H1 (cell line): ENCODE data around the gene NCKIPSD. TPM values are rescaled to one million over a fixed set of nuclear protein-coding genes. Genes with fewer than 3 reads are reported as not detected.

Experiments
- CTCF ChIA-PET: fragments of 300-600 bp; sonication (Branson Sonifier 250); formaldehyde crosslinking; loops from one replicate; lab custom pipeline; 2021; ENCODE audit not compliant: partially characterized antibody; lab: Charles Lee
- POLR2A ChIA-PET: fragments of 300-600 bp; sonication (Branson Sonifier 250); formaldehyde crosslinking; loops from one replicate; lab custom pipeline; 2021; ENCODE audit warnings: inconsistent platforms; ENCODE audit not compliant: partially characterized antibody; lab: Charles Lee
- DNase-seq, 2 experiments: peaks; one replicate each; pipeline versions ENCODE4 v3.0.0 to v3.0.0-alpha.2; 2010 to 2022; ENCODE audit warnings: low spot score in 2 of 2, low read depth in 1 of 2, mixed read lengths in 1 of 2
- FAIRE-seq: peaks from 2 replicates; lab custom pipeline; 2011; peaks lifted over from hg19 to GRCh38; lab: Jason Lieb, UNC
- H2AFZ ChIP-seq: 2 replicates; pipeline ENCODE4 v1.8.1; 2012; ENCODE audit warnings: low read length, inconsistent platforms
- H2AK5ac ChIP-seq: 2 replicates; pipeline ENCODE4 v1.6.1; 2013; ENCODE audit warnings: low read depth, low read length
- H2BK120ac ChIP-seq: replicated peaks from 2 replicates; pipeline ENCODE3; 2013; ENCODE audit warnings: low read depth, low read length, inconsistent platforms
- H2BK12ac ChIP-seq: 2 replicates; pipeline ENCODE4 v1.6.1; 2013; ENCODE audit warnings: low read depth, low read length
- H2BK15ac ChIP-seq: 2 replicates; pipeline ENCODE4 v1.6.1; 2013; ENCODE audit warnings: low read length
- H2BK20ac ChIP-seq: 2 replicates; pipeline ENCODE4 v1.6.1; 2013; ENCODE audit warnings: low read length
- H2BK5ac ChIP-seq: 2 replicates; pipeline ENCODE4 v1.6.1; 2013; ENCODE audit warnings: low read depth, low read length
- H3K14ac ChIP-seq: 2 replicates; pipeline ENCODE4 v1.6.1; 2013; ENCODE audit warnings: inconsistent platforms; ENCODE audit not compliant: insufficient read length
- H3K18ac ChIP-seq: 2 replicates; pipeline ENCODE4 v1.6.1; 2013; ENCODE audit warnings: low read length; ENCODE audit errors: extremely low read depth
- H3K23ac ChIP-seq: 2 replicates; pipeline ENCODE4 v1.6.1; 2013; ENCODE audit warnings: inconsistent platforms; ENCODE audit not compliant: insufficient read length
- H3K23me2 ChIP-seq: 2 replicates; pipeline ENCODE4 v1.6.1; 2013; ENCODE audit warnings: low read depth, low read length
- H3K27ac ChIP-seq: 2 replicates; pipeline ENCODE4 v1.6.1; 2011; ENCODE audit warnings: low read depth, low read length, inconsistent platforms
- H3K27me3 ChIP-seq, 4 experiments: replicated peaks in 1 of 4; 1 replicate in 1 of 4; 2 replicates in 3 of 4; pipeline versions ENCODE4 v1.6.1 to v1.8.1; 2011 to 2013; ENCODE audit warnings: low read length in 3 of 4, mild to moderate bottlenecking in 3 of 4, inconsistent platforms in 2 of 4, mixed read lengths in 2 of 4, moderate library complexity in 1 of 4; ENCODE audit not compliant: control insufficient read depth in 3 of 4, insufficient read depth in 3 of 4; ENCODE audit errors: extremely low read depth in 1 of 4
- H3K36me3 ChIP-seq, 4 experiments: 2 replicates each; pipeline versions ENCODE4 v1.6.1 to v1.8.1; 2011 to 2013; ENCODE audit warnings: mild to moderate bottlenecking in 4 of 4, low read length in 3 of 4, moderate library complexity in 2 of 4, control low read depth in 1 of 4, inconsistent platforms in 1 of 4; ENCODE audit not compliant: insufficient read depth in 4 of 4, control insufficient read depth in 2 of 4
- H3K4ac ChIP-seq: replicated peaks from 2 replicates; pipeline ENCODE3; 2013; ENCODE audit warnings: low read length, low read depth, mixed read lengths, inconsistent platforms; ENCODE audit not compliant: insufficient read length
- H3K4me1 ChIP-seq, 4 experiments: replicated peaks in 1 of 4; 1 replicate in 1 of 4; 2 replicates in 3 of 4; pipeline versions ENCODE4 v1.6.1 to v1.8.1; 2011 to 2013; ENCODE audit warnings: low read length in 3 of 4, inconsistent platforms in 2 of 4, mixed read lengths in 1 of 4; ENCODE audit not compliant: insufficient read depth in 4 of 4, control insufficient read depth in 3 of 4
- H3K4me2 ChIP-seq, 2 experiments: 2 replicates each; pipeline versions ENCODE4 v1.6.1 to v1.8.1; 2011 to 2013; ENCODE audit warnings: low read depth in 2 of 2, low read length in 2 of 2, control low read depth in 1 of 2, inconsistent platforms in 1 of 2, mild to moderate bottlenecking in 1 of 2; ENCODE audit not compliant: insufficient read depth in 1 of 2
- H3K4me3 ChIP-seq, 4 experiments: fragments of 200-600, 300-600 bp in 1 of 4; sonication (generic), shearing (Covaris generic), sonication (Bioruptor Twin) in 1 of 4; 2 replicates each; pipeline versions ENCODE4 v1.5.1 to v1.8.1; 2011 to 2016; ENCODE audit warnings: low read length in 4 of 4, low read depth in 3 of 4, control low read depth in 2 of 4, inconsistent platforms in 2 of 4, mild to moderate bottlenecking in 2 of 4, mixed read lengths in 1 of 4, moderate library complexity in 1 of 4; ENCODE audit not compliant: insufficient read depth in 2 of 4; ENCODE audit errors: extremely low read depth in 1 of 4
- H3K56ac ChIP-seq: replicated peaks from 2 replicates; pipeline ENCODE3; 2013; ENCODE audit warnings: low read depth, mild to moderate bottlenecking, mixed read lengths, low read length, inconsistent platforms; ENCODE audit not compliant: insufficient read length
- H3K79me1 ChIP-seq: 2 replicates; pipeline ENCODE4 v1.6.1; 2013; ENCODE audit warnings: low read depth, low read length, control low read depth
- H3K79me2 ChIP-seq, 2 experiments: 2 replicates each; pipeline versions ENCODE4 v1.6.1 to v1.8.1; 2012 to 2013; ENCODE audit warnings: low read length in 2 of 2, mild to moderate bottlenecking in 2 of 2, inconsistent platforms in 1 of 2; ENCODE audit not compliant: insufficient read depth in 2 of 2, control insufficient read depth in 1 of 2
- H3K9ac ChIP-seq, 4 experiments: replicated peaks in 1 of 4; 1 replicate in 1 of 4; 2 replicates in 3 of 4; pipeline versions ENCODE4 v1.6.1 to v1.8.1; 2011 to 2013; ENCODE audit warnings: low read depth in 3 of 4, low read length in 3 of 4, control low read depth in 2 of 4, mild to moderate bottlenecking in 2 of 4, moderate library complexity in 2 of 4, inconsistent platforms in 1 of 4; ENCODE audit errors: extremely low read depth in 1 of 4
- H3K9me3 ChIP-seq, 2 experiments: 2 replicates each; pipeline versions ENCODE4 v1.6.1 to v1.8.1; 2012 to 2013; ENCODE audit warnings: mild to moderate bottlenecking in 2 of 2, moderate library complexity in 2 of 2, control low read depth in 1 of 2, inconsistent platforms in 1 of 2, low read depth in 1 of 2, low read length in 1 of 2, mixed read lengths in 1 of 2; ENCODE audit not compliant: insufficient read depth in 2 of 2
- H4K20me1 ChIP-seq, 2 experiments: replicated peaks in 1 of 2; 2 replicates each; pipeline versions ENCODE3 to v1.8.1; 2011 to 2013; ENCODE audit warnings: inconsistent platforms in 2 of 2, low read length in 2 of 2, mild to moderate bottlenecking in 1 of 2; ENCODE audit not compliant: insufficient read depth in 2 of 2, control insufficient read depth in 1 of 2
- H4K5ac ChIP-seq: 2 replicates; pipeline ENCODE4 v1.6.1; 2013; ENCODE audit warnings: low read length, low read depth, mixed read lengths, inconsistent platforms; ENCODE audit not compliant: insufficient read length
- H4K8ac ChIP-seq: 2 replicates; pipeline ENCODE4 v1.8.0; 2013; ENCODE audit warnings: mild to moderate bottlenecking, moderate library complexity, low read length, inconsistent platforms; ENCODE audit not compliant: insufficient read depth; ENCODE audit errors: extremely low read depth
- H4K91ac ChIP-seq: replicated peaks from 2 replicates; pipeline ENCODE3; 2013; ENCODE audit warnings: low read length, mixed read lengths, inconsistent platforms; ENCODE audit not compliant: insufficient read length
- CTBP2 ChIP-seq: IDR thresholded peaks from 2 replicates; pipeline ENCODE4 v1.7.0; 2011; ENCODE audit warnings: borderline replicate concordance, mild to moderate bottlenecking, moderate library complexity, mixed read lengths, low read length; ENCODE audit not compliant: insufficient read depth, insufficient read length
- RBBP5 ChIP-seq: IDR thresholded peaks from 2 replicates; pipeline ENCODE4 v1.7.1; 2012; ENCODE audit warnings: low read depth, mild to moderate bottlenecking, inconsistent platforms, low read length, moderate library complexity, borderline replicate concordance
- SIX5 ChIP-seq: IDR thresholded peaks from 2 replicates; pipeline ENCODE4 v1.6.1; 2011; ENCODE audit warnings: mild to moderate bottlenecking, low read depth, low read length
- WGBS, 2 experiments: shearing (Covaris generic) in 1 of 2; methylation state at CpG; one replicate each; pipeline versions ENCODE4 v1.1.6 to v1.1.7; 2013 to 2015; ENCODE audit warnings: low lambda C conversion rate in 2 of 2, mixed read lengths in 2 of 2, inconsistent platforms in 1 of 2, low coverage in 1 of 2, missing lambda C conversion rate in 1 of 2; ENCODE audit not compliant: insufficient replicate concordance in 2 of 2, insufficient coverage in 1 of 2, insufficient read length in 1 of 2; ENCODE audit errors: extremely low coverage in 1 of 2, missing lambda C conversion rate in 1 of 2; 5-methylcytosine and 5-hydroxymethylcytosine counted together
- polyA plus RNA-seq, 7 experiments: library from polyadenylated mRNA; depleted of rRNA in 3 of 7; stranded (reverse) in 5 of 7; unstranded in 2 of 7; fragments of >200 nt in 5 of 7; fragments of 200-250 nt in 2 of 7; gene quantifications; 1 replicate in 5 of 7; 2 replicates in 1 of 7; 4 replicates in 1 of 7; pipeline versions ENCODE4 v1.2.1 to v1.2.3, GENCODE V29; 2011 to 2013; ENCODE audit warnings: missing spikeins in 2 of 7, mixed read lengths in 2 of 7
- total RNA-seq: library from RNA; stranded (reverse); fragmentation: NEBNext Ultra II Directional; extraction: Animal tissue kit (Norgen Biotek cat#: 25700); gene quantifications from 2 replicates; pipeline ENCODE4 v1.2.1, GENCODE V29; 2021

Gene NCKIPSD
- total and polyA plus RNA-seq, 2 of the 8 experiments (the other 6 are each of a cell fraction or from before 2014, with no cell fraction given) = 34.7 to 91.8 TPM

DNA sequence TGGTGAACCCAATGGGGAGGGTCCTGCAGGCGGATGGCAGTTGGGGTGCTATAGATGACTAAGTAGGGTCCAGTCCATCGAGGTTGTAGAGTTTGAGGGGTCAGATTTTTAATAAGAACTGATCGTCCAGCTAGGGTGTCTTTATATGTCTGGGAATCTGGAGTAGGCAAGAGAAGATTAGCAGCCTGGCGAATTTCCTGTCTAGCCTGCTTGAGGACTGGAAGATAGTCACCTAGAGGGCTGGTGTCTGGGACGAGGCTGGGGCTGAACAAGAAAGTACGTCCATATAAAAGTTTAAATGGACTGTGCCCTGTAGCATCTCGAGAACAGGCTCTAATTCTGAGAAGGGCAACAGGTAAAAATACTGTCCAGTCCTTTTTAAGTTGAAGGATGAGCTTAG, 38.0 kb upstream of the NCKIPSD start:
- no peak for FAIRE-seq
- no peaks in the 10 kb centered on the region for H3K79me1 ChIP-seq
- TF ChIP-seq CTBP2 = no peak
- no peak for TF ChIP-seq RBBP5
- TF ChIP-seq SIX5 = no peak

More for the DNA sequence above, 38.0 kb upstream of the NCKIPSD start:
- Histone ChIP-seq H3K18ac (no peak overlapping the region), H3K4me2 (no peak overlapping the region), H2AFZ (no peak overlapping the region), H3K27ac (no peak overlapping the region), H3K23ac (no peak overlapping the region), H4K20me1 (no peaks in the 10 kb centered on the region), H2BK15ac (no peak overlapping the region), H2BK20ac (no peak overlapping the region), H3K56ac (no peak overlapping the region), H3K79me2 (no peaks in the 10 kb centered on the region), H3K27me3 (no peaks in the 10 kb centered on the region), H4K8ac (no peak overlapping the region), H3K4ac (no peak overlapping the region), H3K4me3 (no peak overlapping the region), H4K91ac (no peak overlapping the region), H2BK12ac (no peak overlapping the region), H2BK5ac (no peak overlapping the region), H4K5ac (no peak overlapping the region), H2AK5ac (no peak overlapping the region), H3K36me3 (no peaks in the 10 kb centered on the region), H3K9me3 (no peaks in the 10 kb centered on the region), H3K9ac (no peak overlapping the region), H3K14ac (no peak overlapping the region), H3K23me2 (no peaks in the 10 kb centered on the region), H3K4me1 (no peaks in the 10 kb centered on the region), H2BK120ac (no peak overlapping the region)
- ChIA-PET POLR2A (interaction anchor here (0.6 to 5.7 kb wide), 2 partner anchors 8 to 163 kb away, joined by 3 to 28 read pairs; partner anchors contain the start of gene IP6K2), CTCF (interaction anchor here (5.8 kb wide), 1 partner anchor 15 kb away, joined by 40 read pairs; no protein-coding TSS in a partner anchor)
- WGBS, 2 experiments = 82% methylated on average over 7 of the region's 7 CpGs; no CpG with 5 or more reads in 1 of the 2 experiments
- DNase-seq = no peak
